Measurements from ENCODE around the gene KLLN. TPM values are rescaled to one million over a fixed set of nuclear protein-coding genes. Genes with fewer than 3 reads are reported as not detected.
A peak's percentile ranks its signal among the peaks of the same experiment; 100 is the strongest.
"Not testable (repeated sequence)": the region's sequence is repeated elsewhere in the genome, so short reads cannot be mapped to it uniquely, and the experiment has no call there.

Gene KLLN, protein sequence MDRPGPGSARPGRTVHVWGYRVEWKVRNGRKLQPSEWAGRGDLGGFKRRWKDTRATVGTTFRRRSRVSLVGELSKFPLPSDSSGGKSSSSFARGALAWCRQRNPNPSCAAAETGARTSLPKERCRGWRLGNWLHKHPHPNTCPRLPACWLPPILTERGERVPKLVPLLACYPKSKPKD
- total RNA-seq = 0.84 TPM

DNA sequence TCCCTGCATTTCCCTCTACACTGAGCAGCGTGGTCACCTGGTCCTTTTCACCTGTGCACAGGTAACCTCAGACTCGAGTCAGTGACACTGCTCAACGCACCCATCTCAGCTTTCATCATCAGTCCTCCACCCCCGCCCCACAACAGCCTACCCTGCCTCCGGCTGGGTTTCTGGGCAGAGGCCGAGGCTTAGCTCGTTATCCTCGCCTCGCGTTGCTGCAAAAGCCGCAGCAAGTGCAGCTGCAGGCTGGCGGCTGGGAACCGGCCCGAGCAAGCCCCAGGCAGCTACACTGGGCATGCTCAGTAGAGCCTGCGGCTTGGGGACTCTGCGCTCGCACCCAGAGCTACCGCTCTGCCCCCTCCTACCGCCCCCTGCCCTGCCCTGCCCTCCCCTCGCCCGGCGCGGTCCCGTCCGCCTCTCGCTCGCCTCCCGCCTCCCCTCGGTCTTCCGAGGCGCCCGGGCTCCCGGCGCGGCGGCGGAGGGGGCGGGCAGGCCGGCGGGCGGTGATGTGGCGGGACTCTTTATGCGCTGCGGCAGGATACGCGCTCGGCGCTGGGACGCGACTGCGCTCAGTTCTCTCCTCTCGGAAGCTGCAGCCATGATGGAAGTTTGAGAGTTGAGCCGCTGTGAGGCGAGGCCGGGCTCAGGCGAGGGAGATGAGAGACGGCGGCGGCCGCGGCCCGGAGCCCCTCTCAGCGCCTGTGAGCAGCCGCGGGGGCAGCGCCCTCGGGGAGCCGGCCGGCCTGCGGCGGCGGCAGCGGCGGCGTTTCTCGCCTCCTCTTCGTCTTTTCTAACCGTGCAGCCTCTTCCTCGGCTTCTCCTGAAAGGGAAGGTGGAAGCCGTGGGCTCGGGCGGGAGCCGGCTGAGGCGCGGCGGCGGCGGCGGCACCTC is at the start of gene KLLN, which contains the start of gene PTEN:
Gene KLLN (minus strand): TSS at position 481 of the 891 bp plus-strand sequence. CDS start 1,046 bp downstream, outside the sequence.
Gene PTEN (plus strand): TSS at position 573 of the 891 bp plus-strand sequence. CDS start 845 bp downstream, outside the sequence.
- Histone ChIP-seq H3K27me3 (ENCODE audit: insufficient read depth, low read length) (no peaks in the 10 kb centered on the region), H3K4me1 (ENCODE audit: insufficient read depth, low read length) (peaks cover 19% of the 10 kb centered on the region), H3K9me3 (ENCODE audit: low read depth, low read length) (no peaks in the 10 kb centered on the region), H3K4me3 (ENCODE audit: low read length) (peak within 1 kb of the TSS; percentile 86)

DNA sequence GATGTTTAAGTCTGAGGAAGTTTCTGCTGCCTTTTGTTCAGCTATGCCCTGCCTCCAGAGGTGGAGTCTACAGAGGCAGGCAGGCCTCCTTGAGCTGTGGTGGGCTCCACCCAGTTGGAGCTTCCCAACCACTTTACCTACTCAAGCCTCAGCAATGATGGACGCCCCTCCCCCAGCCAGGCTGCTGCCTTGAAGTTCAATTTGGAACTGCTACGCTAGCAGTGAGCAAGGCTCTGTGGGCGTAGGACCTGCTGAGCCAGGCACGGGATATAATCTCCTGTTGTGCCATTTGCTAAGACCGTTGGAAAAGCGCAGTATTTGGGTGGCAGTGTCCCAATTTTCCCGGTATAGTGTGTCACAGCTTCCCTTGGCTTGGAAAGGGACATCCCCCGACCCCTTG is 40.1 kb upstream of the KLLN start:
- H3K4me1 ChIP-seq (ENCODE audit: insufficient read depth, low read length); H3K27me3 ChIP-seq (ENCODE audit: insufficient read depth, low read length); H3K4me3 ChIP-seq (ENCODE audit: low read length); H3K9me3 ChIP-seq (ENCODE audit: low read depth, low read length): not testable (repeated sequence)

DNA sequence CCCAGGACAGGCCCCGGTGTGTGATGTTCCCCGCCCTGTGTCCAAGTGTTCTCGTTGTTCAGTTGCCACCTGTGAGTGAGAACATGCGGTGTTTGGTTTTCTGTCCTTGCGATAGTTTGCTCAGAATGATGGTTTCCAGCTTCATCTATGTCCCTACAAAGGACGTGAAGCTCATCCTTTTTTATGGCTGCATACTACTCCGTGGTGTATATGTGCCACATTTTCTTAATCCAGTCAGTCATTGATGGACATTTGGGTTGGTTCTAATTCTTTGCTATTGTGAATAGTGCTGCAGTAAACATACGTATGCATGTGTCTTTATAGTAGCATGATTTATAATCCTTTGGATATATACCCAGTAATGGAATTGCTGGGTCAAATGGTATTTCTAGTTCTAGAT is 34.6 kb upstream of the KLLN start:
- H3K9me3 ChIP-seq (ENCODE audit: low read depth, low read length); H3K4me3 ChIP-seq (ENCODE audit: low read length); H3K27me3 ChIP-seq (ENCODE audit: insufficient read depth, low read length); H3K4me1 ChIP-seq (ENCODE audit: insufficient read depth, low read length): not testable (repeated sequence)

DNA sequence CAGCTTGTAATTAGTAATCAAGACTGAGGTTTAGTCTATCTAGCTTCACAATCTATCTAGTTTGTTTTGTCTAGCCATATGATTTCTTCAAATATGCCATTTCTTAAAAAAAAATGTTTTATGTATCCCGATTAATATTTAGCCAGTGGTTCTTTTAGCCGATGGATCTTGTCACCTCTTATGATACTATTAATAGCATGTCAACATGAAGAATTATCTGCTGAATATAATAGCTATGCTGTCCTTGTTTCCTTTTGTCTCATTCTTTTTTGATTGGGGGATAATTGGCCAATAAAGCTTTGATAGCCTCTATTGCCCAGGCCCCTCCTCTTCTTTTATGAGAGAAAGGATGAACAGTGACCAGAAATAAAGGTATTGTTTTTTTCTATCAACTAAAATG is 32.9 kb upstream of the KLLN start:
- no peak overlapping the region for H3K4me3 ChIP-seq (ENCODE audit: low read length)
- no peaks in the 10 kb centered on the region for H3K27me3 ChIP-seq (ENCODE audit: insufficient read depth, low read length)
- H3K4me1 ChIP-seq (ENCODE audit: insufficient read depth, low read length) = peaks cover 18% of the 10 kb centered on the region
- no peaks in the 10 kb centered on the region for H3K9me3 ChIP-seq (ENCODE audit: low read depth, low read length)

DNA sequence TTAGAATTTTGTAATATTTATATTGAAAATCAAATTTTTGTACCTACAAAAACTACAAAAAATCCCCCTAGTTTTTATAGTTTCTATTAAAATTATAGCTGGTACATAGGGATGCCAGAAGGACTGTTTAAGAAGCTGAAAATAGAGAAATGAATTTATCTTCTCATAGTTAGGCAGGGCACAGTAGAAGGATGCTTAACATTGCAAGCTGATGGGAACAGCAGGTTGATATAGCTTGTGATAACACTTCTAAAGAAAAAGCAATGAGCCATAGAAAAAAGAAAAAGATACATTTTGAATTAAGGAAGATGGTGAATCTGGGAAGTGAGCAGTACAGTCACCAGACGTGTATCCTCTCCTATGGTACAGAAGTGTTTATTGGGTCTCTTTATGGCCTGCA is 32.1 kb upstream of the KLLN start:
- H3K4me1 ChIP-seq (ENCODE audit: insufficient read depth, low read length) = peaks cover 18% of the 10 kb centered on the region
- H3K27me3 ChIP-seq (ENCODE audit: insufficient read depth, low read length) = no peaks in the 10 kb centered on the region
- H3K4me3 ChIP-seq (ENCODE audit: low read length) = no peak overlapping the region
- no peaks in the 10 kb centered on the region for H3K9me3 ChIP-seq (ENCODE audit: low read depth, low read length)

DNA sequence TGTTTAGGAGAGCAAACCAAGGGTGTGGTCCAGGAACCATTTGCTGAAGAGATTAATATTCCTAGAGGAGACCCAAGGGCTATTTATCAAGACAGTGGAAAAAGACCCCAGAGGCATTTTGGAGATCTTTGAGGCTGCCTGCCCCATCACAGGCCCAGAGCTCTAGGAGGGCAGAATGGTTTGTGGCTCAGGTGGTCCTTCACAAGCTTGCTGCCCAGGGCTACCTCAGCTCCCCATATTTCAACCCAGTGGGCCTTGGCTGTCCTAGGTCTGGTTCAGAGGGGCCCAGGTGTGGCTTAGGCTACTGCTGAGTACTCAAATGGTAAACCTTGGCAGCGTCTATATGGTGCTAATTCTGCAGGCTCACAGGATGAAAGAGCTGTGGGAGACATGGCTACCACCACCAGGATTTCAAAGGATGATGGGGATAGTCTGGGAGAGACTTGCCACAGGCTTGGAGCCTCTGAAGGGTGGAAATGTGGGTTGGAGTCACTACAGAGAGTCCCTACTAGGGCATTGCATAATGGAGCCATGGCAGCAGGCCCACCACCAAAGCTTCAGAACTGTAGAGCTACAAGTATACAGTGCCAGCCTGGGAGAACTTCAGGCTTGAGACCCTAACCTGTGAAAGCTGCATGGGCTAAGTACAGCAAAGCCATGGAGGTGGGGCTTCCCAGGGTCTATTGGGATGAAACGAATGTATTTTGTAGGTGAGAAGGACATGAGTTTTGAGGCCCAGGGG is 24.4 kb upstream of the KLLN start:
- H3K4me3 ChIP-seq (ENCODE audit: low read length) = no peak overlapping the region
- no peaks in the 10 kb centered on the region for H3K9me3 ChIP-seq (ENCODE audit: low read depth, low read length)
- H3K27me3 ChIP-seq (ENCODE audit: insufficient read depth, low read length) = no peaks in the 10 kb centered on the region
- H3K4me1 ChIP-seq (ENCODE audit: insufficient read depth, low read length) = peaks cover 9% of the 10 kb centered on the region

DNA sequence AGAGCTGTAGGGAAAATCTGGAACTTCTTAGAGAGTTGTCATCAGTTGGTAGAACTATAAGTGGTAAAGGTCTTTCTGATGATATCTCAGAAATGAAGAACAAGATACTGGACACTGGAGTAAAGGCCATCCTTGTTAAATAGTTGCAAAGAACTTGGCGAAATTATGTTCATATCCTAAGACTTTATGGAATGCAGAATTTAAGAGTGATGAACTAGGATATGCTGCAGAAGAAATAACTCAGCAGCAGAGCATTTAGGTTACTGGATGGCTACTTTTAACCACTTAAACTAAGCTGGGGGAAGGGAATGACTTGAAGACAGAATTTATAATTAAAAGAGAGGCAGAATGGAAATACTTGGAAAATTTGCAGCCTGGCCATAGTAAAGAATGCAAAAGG is 23.8 kb upstream of the KLLN start:
- H3K4me1 ChIP-seq (ENCODE audit: insufficient read depth, low read length) = peaks cover 6% of the 10 kb centered on the region
- no peak overlapping the region for H3K4me3 ChIP-seq (ENCODE audit: low read length)
- no peaks in the 10 kb centered on the region for H3K27me3 ChIP-seq (ENCODE audit: insufficient read depth, low read length)
- no peaks in the 10 kb centered on the region for H3K9me3 ChIP-seq (ENCODE audit: low read depth, low read length)

DNA sequence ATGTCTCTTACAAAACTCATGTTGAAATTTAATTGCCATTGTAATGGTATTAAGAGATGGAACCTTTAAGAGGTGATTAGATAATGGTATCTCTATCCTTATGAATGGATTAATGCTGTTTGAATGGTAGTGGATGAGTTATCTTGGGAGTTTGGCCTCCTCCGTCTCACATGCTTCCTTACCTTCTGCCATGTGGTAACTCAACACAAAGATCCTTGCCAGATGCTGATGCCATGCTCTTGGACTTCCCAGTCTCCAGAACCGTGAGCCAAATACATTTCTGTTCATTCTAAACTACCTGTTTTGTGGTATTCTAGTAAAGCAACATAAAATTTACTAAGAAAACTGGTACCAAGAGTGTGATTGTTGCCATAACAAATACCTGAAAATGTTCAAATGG is 23.3 kb upstream of the KLLN start:
- Histone ChIP-seq H3K4me1 (ENCODE audit: insufficient read depth, low read length) (peaks cover 4% of the 10 kb centered on the region), H3K4me3 (ENCODE audit: low read length) (no peak overlapping the region), H3K9me3 (ENCODE audit: low read depth, low read length) (no peaks in the 10 kb centered on the region), H3K27me3 (ENCODE audit: insufficient read depth, low read length) (no peaks in the 10 kb centered on the region)

DNA sequence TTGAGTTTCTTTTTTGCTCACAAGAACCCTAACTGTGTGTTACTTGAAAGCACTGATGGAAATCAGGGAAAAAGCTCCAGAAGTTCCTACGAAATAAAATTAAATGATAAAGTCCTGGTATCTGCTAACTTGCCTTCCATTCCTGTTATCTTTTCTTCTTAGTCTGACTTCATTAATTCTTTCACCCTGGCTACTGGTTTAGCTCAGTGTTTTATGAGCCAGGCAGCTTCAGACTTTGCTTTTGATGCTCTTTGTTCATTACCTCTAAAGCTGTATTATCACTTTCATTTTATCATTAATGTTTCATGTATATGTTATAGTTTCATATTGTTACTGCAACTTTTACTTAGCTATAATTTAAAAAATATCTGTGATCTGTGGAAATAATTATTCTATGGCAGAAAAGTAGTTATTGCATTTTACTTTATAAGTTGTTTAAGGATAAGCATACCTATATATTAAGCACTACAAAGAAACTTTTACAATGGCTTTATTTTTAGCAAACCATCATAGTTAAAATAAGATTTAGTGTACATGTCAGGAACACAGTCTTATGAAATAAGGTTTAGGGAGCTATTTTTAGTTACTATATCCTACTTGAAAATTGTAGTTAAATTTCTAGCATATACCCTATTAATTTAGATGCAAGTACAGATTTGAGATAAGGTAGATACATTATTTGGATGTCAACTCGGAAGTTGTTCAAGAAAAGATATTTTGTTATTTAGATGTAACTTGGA is 19.4 kb upstream of the KLLN start:
- H3K4me1 ChIP-seq (ENCODE audit: insufficient read depth, low read length) = no peaks in the 10 kb centered on the region
- no peak overlapping the region for H3K4me3 ChIP-seq (ENCODE audit: low read length)
- H3K27me3 ChIP-seq (ENCODE audit: insufficient read depth, low read length) = no peaks in the 10 kb centered on the region
- no peaks in the 10 kb centered on the region for H3K9me3 ChIP-seq (ENCODE audit: low read depth, low read length)

DNA sequence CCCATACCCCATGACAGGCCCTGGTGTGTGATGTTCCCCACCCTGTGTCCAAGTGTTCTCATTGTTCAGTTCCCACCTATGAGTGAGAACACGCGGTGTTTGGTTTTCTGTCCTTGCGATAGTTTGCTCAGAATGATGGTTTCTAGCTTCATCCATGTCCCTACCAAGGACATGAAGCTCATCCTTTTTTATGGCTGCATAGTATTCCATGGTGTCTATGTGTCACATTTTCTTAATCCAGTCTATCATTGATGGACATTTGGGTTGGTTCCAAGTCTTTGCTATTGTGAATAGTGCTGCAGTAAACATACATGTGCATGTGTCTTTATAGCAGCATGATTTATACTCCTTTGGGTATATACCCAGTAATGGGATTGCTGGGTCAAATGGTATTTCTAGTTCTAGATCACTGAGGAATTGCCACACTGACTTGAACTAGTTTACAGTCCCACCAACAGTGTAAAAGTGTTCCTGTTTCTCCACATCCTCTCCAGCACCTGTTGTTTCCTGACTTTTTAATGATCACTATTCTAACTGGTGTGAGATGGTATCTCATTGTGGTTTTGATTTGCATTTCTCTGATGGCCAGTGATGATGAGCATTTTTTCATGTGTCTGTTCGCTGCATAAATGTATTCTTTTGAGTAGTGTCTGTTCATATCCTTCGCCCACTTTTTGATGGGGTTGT is 18.2 kb upstream of the KLLN start:
- H3K27me3 ChIP-seq (ENCODE audit: insufficient read depth, low read length); H3K4me1 ChIP-seq (ENCODE audit: insufficient read depth, low read length); H3K4me3 ChIP-seq (ENCODE audit: low read length); H3K9me3 ChIP-seq (ENCODE audit: low read depth, low read length): not testable (repeated sequence)

DNA sequence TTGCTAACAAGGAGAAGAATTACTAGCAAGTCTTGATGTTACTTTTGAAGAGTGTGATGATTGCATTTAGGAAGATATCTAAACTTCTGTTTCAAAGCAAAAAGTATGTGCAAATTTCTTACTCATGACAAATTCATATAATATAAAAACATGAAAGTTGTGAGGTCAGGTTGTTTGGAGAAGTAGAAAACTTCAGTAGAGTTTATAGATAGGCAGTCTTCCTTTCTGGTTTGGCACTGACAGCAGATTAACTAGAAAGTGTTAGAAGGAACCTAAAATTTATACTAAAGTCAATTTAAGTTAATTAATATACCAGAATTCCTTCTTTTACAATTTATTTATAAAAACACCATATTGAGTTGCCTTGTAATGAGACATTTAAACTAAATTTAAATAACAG is 17.0 kb upstream of the KLLN start:
- H3K27me3 ChIP-seq (ENCODE audit: insufficient read depth, low read length) = no peaks in the 10 kb centered on the region

DNA sequence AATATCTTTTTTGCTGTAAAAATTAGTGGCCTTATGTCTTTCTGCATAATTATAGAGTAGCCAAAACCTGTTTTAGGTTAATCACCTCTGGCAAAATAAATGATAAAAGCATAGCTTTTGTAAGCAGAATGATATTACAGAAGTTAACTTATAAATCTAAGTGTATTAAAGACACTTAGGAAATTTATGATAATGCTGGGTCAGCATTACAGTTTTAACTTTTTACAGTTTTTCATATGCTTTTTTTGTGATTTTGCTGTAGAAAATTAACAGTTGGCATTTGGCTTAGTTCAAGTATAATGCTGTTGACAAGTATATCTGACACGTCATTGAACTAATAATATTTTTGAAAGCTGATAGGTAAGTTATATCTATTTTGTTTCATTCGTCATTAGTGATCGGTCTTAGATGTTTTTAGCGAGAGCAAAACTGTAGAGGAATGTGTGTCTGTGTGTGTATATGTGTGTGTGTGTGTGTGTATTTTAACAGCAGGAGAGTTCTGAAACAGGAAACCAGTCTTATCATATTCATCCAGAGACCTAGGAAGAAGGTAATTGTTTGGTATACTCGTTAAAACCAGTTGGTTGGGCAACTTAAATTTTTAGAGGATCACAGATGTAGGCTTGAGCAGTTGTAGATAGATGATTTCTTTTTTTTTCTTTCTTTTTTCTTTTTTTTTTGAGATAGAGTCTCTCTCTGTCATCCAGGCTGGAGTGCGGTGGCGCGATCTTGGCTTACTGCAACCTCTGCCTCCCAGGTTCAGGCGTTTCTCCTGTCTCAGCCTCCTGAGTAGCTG is 15.5 kb upstream of the KLLN start:
- H3K4me1 ChIP-seq (ENCODE audit: insufficient read depth, low read length) = peaks cover 3% of the 10 kb centered on the region
- H3K27me3 ChIP-seq (ENCODE audit: insufficient read depth, low read length) = no peaks in the 10 kb centered on the region
- no peaks in the 10 kb centered on the region for H3K9me3 ChIP-seq (ENCODE audit: low read depth, low read length)
- H3K4me3 ChIP-seq (ENCODE audit: low read length) = no peak overlapping the region

More for the DNA sequence above, 17.0 kb upstream of the KLLN start:
- Histone ChIP-seq H3K9me3 (ENCODE audit: low read depth, low read length) (no peaks in the 10 kb centered on the region), H3K4me3 (ENCODE audit: low read length) (no peak overlapping the region), H3K4me1 (ENCODE audit: insufficient read depth, low read length) (no peaks in the 10 kb centered on the region)

DNA sequence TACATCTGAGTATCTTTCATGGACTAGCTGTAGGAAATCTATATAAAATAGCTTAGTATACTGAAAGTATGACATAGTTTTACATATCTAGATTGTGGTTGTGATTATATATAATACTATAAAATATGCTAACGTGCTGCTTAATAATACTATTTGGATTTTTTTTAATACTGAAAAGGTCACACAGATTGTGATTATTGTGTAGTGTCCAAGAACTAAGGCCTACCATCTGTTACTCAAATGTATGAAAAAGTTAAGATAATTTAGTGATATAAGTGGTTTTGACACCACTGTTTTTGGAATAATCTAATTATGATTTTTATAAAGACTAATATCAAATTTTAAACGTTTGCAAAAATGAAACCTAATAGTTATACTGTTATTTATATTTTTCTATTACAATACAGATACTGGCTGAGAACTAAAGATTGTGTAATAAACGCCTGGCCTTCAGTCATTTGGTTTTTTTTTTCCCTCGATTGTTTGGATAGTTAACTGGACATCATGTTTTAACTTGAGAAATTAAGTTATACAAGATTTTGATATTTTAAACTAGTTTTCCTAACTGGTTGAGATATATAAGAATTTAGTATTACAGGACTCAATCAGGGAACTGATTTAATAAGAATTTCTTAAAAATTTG is 12.7 kb upstream of the KLLN start:
- Histone ChIP-seq H3K4me1 (ENCODE audit: insufficient read depth, low read length) (peaks cover 23% of the 10 kb centered on the region), H3K27me3 (ENCODE audit: insufficient read depth, low read length) (no peaks in the 10 kb centered on the region), H3K4me3 (ENCODE audit: low read length) (no peak overlapping the region), H3K9me3 (ENCODE audit: low read depth, low read length) (no peaks in the 10 kb centered on the region)
